ENCODE data around the gene PAXX.

GRCh38 chr9:137007108-137007815 lies 15.0 kb downstream of the PAXX start:
- TF ChIP-seq POLR2A (IDR thresholded peaks at IDR 0.05; ENCODE audit: low read length) (no peak), GATA1 (IDR thresholded peaks at IDR 0.05; ENCODE audit: low read depth, low read length) (no peak)
